Measurements from ENCODE around the gene CREB3L1.

DNA sequence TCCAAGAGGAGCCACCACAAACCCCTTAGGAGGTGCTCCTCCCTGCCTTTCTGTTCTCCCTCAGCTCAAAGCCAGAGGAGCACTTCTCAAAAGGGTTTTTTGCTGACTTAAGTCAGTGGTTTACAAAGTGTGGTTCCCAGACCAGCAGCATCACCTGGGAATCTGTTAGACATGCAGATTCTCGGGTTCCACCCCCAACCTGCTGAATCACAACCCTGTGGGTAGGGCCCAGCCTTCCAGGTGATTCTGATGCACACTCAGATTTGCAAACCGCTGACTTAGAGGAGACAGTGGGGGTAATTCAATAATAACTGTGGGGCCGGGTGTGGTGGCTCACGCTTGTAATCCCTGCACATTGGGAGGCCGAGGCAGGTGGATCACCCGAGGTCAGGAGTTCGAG is 22.8 kb downstream of the CREB3L1 start:
- TF ChIP-seq EZH2 (IDR thresholded peaks at IDR 0.05; ENCODE audit: low read depth, unreplicated experiment) (no peak), CTCF (conservative IDR thresholded peaks at IDR 0.05; ENCODE audit: low read depth in 2 of 2) (no peak), POLR2AphosphoS5 (IDR thresholded peaks at IDR 0.05; ENCODE audit: low read depth) (no peak), ZNF331 (CRISPR knock-in tag; IDR thresholded peaks at IDR 0.05; ENCODE audit: low read depth) (no peak), STAT1 (IDR thresholded peaks at IDR 0.05; ENCODE audit: unreplicated experiment) (no peak)
- TF ChIP-seq, protein P1, sequence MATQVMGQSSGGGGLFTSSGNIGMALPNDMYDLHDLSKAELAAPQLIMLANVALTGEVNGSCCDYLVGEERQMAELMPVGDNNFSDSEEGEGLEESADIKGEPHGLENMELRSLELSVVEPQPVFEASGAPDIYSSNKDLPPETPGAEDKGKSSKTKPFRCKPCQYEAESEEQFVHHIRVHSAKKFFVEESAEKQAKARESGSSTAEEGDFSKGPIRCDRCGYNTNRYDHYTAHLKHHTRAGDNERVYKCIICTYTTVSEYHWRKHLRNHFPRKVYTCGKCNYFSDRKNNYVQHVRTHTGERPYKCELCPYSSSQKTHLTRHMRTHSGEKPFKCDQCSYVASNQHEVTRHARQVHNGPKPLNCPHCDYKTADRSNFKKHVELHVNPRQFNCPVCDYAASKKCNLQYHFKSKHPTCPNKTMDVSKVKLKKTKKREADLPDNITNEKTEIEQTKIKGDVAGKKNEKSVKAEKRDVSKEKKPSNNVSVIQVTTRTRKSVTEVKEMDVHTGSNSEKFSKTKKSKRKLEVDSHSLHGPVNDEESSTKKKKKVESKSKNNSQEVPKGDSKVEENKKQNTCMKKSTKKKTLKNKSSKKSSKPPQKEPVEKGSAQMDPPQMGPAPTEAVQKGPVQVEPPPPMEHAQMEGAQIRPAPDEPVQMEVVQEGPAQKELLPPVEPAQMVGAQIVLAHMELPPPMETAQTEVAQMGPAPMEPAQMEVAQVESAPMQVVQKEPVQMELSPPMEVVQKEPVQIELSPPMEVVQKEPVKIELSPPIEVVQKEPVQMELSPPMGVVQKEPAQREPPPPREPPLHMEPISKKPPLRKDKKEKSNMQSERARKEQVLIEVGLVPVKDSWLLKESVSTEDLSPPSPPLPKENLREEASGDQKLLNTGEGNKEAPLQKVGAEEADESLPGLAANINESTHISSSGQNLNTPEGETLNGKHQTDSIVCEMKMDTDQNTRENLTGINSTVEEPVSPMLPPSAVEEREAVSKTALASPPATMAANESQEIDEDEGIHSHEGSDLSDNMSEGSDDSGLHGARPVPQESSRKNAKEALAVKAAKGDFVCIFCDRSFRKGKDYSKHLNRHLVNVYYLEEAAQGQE (IDR thresholded peaks at IDR 0.05; ENCODE audit: unreplicated experiment) = no peak

Data from GM23338 (cell line).